ENCODE measurements around the gene SHISA8.
A peak's percentile ranks its signal among the peaks of the same experiment; 100 is the strongest.
"Not testable (repeated sequence)": the region's sequence is repeated elsewhere in the genome, so short reads cannot be mapped to it uniquely, and the experiment has no call there.

The SHISA8 gene

DNA sequence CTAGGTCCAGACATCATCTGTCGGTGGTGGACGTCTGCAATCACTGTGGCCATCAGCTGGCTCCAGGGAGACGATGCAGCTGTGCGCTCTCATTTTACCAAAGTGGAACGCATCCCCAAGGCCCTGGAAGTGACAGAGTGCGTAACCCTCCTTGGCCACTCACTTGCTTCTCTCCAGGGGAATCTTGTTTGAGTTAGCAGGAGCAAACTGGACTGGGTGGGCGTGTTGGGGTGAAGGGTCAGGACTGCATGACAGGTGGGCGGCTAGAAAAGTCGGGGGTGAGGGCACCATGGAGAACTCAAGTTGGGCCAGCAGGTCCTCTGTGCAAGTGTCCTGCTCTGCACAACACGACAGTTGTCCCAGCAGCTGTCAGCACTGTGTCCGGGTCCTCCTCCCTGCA is 16.2 kb downstream of the SHISA8 start:
- no peak for DNase-seq

DNA sequence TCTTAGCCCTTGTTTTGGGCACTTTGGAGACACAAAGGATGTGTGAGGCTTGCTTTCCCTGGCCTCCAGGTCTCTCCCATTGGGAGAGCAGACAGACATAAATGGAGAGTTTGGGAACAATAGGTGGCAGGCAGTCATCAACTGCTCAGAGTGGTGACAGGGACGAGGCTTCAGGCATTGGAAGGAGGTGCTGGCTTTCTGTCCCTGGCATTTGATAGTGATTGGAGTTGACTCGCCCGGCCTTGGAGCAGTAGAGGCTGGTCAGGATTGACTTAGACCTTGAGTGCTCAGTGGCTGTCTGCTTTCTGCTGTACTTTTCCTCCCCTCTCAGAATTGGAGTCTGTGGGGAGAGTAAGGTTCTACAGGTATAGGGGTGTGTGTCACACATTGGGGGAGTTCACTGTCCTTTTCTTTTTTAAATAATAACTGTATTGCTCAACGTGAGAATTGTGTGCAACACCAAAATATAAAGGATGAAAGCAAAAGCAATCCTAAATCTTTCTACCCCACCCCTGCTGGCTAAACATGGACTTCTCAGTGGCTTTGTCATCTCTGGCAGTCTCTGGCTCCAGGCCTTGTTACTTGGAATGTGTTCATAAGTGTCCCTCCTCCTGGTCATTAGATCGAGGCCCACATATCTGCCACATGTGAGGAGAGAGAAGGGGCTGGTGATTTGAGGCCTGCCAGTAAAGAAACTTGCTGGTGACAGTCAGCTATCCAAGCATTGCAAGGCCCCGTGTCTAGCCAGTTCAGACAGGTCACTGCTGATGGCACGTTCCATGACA is 21.1 kb downstream of the SHISA8 start:
- no peak for DNase-seq

DNA sequence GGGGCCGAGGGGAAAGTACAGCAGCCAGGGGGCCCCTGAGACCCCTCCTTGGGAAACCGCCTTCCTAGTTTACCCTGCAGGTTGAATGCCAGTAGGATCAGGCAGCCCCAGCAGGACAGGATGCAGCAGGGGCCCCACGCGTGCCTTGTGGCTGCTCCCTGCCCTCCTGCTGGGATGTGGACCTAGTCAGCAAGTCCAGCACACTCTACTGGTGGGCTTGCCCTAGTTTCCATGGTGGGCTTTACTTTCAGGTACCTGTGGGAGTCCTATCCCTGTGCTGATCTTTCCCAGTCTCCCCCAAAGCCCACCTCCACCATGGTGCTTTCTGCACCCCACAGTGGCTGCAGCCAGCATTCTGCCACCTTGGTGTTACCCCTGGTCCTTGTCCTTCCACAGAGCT is 22.2 kb downstream of the SHISA8 start:
- DNase-seq = no peak

DNA sequence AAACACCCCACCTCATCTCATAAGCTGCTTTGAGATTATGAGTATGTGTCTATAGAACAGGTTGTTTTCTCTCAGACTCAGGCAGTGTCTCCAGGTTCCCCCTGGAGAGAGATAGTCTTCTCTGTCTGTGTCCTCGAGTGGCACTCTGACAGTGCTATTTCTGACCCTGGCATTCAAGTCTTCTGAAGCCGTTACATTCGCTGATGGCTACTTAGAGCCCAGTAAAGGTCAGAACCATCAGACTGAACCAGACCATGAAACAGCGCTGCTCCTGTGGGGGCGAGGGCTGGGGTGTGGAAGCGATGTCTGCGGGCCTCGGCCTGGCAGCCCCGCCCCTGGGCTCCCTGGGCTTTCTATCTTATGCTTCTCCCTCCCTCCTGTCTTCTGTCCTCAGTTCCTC is 23.5 kb downstream of the SHISA8 start:
- no peak for DNase-seq

DNA sequence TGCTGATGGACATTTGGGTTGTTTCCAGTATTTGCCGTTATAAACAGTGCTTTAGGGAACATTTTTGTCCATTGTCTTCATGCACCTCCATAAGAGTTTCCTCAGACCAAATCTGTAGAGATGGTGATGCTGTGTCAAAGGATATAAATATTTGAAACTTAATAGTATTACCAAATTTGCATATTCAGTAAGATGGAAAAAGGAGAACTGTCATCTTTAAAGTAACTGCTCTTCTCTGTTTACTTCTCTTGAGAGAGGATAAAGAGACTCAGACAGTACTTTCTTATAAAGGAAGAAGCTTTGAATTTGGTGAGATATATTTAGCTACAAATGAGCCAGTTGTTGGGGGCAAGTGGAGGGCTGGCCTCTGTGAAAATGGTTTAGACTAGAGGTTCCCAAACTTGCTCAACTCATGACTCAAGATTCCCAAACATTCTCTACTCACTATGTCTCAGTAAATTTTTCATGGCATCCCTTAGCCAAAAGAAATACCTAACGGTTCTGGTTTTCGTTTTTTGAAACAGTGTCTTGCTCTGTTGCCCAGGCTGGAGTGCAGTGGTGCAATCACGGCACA is 26.2 kb downstream of the SHISA8 start:
- DNase-seq = no peak

DNA sequence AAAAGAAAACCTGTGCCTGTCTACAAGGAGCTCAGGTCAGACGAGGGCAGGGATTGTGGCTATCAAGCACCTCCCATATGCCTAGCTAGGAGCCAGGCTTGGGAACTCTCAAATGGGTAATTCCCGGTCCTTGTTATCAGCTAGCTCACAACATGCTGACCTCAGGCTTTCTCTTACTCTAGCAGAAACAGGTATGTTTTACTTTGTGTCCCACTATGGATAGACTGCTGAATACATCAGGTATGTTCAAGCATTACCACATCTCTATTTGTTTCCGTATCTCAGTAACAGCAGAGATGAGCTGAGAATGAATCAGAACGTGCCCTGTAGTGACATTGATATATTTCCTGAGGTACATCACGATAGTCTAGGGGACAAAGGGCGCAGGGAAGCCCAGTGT is 29.4 kb downstream of the SHISA8 start:
- DNase-seq = no peak

DNA sequence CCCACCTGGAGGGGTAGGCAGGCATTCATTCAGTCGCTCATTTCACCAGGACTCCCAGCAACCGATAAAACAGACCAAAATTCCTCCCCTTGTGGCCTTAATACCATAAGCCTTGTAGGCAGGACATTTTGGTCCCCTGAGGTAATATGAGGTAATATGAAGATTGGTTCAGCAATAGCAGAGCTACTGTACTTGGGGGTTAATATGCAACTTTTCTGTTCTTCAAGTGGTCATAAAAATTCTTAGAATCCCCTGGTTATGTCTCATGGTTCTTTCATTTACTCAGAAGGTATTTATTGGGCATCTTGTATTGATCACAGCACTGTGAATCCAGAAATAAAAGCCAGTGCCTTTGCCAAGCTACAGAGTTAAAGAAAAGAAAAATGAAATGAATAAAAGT is 29.8 kb downstream of the SHISA8 start:
- DNase-seq = no peak

DNA sequence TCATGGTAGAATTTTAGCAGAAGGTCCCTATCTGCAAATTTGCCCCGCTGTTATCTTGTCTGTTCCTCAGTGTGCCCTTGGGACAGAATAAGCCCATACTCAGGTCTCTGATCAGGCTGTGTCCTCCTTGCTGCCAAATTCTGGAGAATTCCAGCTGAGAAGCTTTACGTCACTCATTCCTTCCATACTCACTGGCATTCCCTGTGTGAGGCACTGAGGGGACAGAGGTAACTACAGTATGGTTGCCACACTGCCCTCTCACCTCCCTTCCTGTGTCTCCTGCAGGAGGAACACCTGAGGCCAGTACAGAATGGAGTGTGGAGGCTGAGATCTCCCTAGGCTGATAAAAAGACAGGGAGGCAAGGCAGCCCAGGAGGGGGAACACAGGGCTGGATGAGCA is 31.5 kb downstream of the SHISA8 start:
- no peak for DNase-seq

DNA sequence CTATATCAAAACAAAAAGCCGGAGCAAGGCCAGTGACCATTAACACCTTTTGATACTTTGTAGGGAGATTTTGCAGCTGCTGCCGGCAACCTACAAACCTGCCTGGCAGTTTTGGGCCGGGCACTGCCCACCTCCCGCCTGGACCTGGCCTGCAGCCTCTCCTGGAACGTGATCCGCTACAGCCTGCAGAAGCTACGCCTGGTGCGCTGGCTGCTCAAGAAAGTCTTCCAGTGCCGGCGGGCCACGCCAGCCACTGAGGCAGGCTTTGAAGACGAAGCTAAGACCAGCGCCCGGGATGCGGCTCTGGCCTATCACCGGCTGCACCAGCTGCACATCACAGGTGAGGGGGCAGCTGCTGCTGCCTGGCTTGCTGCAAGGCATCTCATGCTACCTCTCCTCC is 34.2 kb downstream of the SHISA8 start:
- DNase-seq = no peak

DNA sequence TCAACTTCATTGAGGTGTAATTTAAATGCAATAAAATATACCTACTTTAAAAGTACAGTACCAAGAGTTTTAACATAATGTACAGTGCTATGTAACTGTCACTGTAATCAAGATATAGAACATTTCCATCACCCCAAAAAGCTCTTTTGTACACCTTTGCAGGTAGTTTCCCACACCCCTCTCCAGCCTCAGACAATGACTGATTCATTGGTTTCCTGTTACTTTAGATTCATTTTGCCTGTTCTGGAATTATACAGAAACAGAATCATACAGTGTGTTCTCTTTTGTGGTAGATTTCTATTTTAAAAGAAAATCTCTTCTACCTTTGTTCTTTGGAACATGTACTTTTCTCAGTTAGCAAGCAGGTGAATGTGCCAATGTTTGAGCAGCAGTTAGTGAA is 38.2 kb downstream of the SHISA8 start:
- no peak for DNase-seq

DNA sequence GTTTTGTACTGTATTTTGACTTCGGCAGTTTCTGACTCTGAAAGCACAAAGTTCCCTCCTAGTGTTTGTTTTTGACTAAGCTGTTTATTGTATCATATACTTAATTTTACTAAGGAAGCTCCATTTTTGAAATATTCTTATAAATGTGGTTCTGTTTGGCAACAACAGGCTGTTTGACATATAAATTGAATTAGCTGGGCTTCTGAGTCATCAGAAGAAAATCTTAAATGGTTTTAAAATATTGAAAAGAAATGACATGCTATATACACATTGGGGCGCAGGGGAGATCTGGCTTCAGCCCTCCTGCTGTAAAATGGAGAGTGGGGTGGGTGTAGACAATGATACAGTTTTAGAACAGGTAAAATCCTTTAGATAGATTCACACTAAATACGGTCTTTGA is 38.6 kb downstream of the SHISA8 start:
- DNase-seq = no peak

DNA sequence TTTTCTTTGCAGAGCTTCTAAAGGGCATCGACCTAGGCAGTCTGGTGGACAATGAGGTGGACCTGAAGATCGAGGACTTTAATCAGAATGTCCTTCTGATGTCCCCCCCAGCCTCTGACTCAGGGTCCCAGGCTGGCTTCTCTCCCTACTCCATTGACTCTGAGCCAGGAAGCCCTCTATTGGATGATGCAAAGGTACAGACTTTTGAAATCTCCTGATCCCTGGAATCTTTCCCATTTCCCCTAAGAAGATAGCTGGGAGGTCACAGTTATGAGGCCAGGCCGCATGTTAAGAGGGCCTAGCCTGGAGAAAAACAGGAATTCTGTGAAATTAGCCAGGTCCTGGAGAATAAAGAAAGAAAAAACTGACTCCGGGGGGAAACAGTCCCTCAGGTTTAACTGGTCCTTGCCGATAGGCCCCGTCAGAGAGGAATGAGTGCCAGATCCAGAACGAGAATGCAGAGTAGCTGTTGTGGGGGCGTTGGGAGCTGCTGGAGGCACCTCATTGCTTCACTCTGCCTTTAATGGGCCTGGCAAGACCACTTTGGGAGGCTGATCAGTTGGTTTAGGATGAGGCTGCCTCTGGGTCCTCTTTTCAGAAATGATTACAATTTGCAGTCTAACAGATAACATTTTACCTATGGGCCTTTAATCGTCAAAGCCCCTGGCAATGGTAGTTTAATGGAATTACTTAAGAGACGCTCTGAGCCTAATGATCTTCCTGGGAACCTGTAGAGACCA is 39.2 kb downstream of the SHISA8 start:
- no peak for DNase-seq

DNA sequence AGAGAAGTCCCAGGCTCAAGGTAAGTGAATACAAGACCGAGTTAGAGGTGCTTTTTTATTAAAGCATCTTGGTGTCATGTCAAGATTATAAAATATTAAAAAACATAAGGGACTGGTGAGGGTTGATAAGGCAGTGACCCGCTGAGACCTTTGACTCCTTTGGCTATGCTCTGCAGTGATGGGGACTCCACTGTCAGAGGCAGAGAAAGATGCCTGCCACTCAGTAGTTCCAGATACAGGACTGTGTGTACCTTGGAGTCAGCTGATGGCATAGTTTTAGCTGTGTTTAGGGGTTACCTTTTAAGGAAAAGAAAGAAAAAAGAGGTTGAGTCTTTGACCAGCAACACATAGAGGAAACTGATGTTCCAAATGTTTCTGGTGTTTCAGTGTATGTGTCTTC is 40.8 kb downstream of the SHISA8 start:
- DNase-seq = no peak

DNA sequence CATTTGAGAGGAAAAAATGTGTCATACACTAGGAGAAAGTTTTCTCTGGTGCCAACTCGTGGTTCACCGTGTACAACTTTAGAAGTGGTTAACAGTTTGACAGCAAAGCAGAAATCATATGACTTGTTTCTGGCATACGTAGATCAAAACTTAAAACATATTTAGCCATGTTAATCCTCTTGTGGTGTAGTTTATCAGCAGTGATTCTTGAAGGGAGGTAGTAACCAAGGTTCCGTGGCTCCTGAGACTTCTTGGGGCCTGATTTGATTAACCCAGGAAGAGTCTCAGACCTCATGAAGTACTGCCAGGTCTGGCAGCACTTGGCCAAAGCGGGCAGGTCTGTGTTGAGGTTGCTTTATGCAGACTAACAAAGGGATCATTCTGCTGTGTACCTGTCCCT is 41.5 kb downstream of the SHISA8 start:
- DNase-seq = peak; percentile 10

DNA sequence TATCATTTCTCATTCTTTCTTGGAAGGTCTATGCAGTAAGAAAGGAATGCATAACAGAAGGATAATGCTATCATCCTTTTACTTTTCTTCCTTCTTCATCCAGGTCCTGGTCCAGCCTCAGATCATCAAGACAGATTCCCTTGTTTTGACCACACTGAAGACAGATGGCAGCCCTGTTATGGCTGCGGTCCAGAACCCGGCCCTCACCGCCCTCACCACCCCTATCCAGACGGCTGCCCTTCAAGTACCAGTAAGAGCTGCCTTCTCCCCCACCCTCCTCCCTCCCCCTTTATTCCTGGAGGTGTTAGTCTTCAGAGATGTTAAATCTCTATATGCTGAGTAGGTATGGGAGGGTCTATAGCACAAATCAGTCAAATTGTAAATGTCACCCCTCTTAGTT is 44.1 kb downstream of the SHISA8 start:
- no peak for DNase-seq

DNA sequence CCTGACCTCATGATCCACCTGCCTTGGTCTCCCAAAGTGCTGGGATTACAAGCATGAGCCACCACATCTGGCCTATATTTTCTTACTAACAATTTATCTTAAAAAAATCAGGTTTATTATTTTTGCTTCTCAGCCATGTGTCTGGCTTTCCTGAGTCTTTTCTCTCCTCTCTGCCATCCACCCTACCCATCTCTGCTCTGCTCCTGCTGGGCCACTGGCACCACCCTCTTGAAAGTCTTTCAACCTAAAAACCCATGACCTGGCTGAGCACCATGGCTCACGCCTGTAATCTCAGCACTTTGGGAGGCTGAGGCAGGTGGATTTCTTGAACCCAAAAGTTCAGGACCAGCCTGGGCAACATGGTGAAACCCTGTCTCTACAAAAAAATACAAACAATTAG is 44.8 kb downstream of the SHISA8 start:
- DNase-seq = not testable (repeated sequence)

DNA sequence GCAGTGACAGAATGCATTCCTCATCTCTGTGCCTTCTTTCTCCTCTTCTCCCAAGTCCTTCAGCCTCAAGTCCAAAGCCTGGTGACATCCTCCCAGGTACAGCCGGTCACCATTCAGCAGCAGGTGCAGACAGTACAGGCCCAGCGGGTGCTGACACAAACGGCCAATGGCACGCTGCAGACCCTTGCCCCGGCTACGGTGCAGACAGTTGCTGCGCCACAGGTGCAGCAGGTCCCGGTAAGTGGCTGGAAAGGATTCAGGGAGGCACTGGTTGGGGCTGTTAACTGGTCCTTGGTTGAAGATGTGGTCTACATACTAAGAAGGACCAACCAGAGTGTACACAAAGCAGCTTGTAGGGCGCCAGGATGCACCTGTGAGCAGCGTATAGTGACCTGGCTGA is 46.3 kb downstream of the SHISA8 start:
- no peak for DNase-seq

DNA sequence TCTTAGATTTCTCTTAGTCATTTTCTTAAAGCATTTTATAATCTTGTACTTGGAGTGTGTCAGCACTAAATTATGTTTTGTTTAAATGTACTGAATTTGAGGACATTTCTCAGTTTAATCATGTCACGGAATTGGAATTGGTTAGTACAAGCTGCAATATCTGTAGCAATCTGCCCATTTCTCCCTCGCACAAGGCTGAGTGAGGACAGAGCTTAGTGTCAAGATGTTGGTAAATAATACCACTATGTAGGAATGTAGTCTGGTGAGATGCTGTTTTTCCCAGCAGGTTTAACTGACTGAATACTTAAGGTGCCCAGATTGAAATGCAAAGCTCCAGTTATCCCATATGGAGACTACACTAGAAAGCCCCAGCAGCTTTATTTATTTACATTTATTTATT is 51.4 kb downstream of the SHISA8 start:
- no peak for DNase-seq

DNA sequence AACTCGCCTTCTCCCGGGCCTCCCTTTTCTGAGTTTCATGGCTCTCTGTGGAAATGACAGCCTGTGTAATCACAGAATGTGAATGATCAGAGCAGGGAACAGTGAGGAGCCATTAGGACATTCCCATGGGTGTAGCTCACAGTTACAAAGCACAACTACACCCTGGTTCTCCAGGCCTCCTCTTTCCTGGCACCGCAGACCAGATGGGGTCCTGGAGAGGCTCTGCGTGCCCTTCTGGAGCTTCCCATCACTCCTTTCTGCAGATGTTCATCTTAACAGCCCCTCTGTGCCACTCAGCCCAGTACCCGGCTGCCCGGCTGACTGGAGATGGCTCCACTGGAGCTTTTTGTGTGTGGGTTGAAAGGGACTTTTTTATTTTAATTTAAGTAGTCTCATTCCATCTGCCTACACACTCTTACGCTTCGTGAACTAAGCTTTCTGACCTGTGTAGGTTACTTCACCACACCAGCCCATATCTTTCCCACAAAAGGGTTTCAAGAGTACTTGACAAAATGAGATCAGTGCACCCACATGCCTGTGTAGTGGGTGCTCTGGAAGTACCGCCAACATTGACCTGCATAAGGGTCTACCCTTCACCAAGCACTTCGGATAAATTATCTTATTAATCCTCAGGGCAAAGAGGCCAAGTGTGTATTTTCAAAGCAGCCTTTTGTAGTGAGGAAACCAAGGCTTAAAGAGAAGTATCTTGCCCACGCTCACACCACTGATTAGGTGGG is 52.2 kb downstream of the SHISA8 start:
- DNase-seq = no peak

DNA sequence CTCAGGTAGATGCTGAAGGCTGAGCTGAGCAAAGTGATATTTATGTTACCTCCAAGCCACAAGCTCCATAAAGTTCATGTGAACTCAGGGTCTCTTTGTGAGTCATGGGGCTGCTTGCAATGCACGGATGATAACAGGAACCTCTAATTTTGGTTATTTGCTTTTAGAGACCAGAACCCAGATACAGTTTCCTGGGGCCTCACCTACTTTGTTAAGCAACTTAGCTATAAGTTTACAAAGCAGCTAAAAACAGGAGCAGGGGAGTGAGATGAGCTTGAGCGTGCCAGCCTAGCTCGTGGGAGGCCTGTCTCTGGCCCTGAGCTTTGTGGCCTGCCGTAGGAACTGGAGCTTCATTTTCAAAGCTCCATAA is 52.7 kb downstream of the SHISA8 start:
- DNase-seq = peak; percentile 32

Measured in activated CD4-positive, alpha-beta T cell treated with anti-CD3 and anti-CD28 coated beads, Interleukin-2, amount 50 U/mL, for 1 hour (primary cell).